Adrenal gland (tissue), 5 donors: ENCODE data around the gene WNK4.
"Not testable (repeated sequence)": the region's sequence is repeated elsewhere in the genome, so short reads cannot be mapped to it uniquely, and the experiment has no call there.

ENCODE experiments used
- POLR2A ChIP-seq, 2 donors: fragments of 450-650 bp; IDR thresholded peaks; one replicate each; pipeline ENCODE4 v1.6.1; 2017; ENCODE audit warnings: antibody characterized with exemption in 2 of 2, mild to moderate bottlenecking in 2 of 2, moderate library complexity in 1 of 2
- TF ChIP-seq, protein P1 (sequence below), 6 experiments: fragments of 450-650 bp in 4 of 6; fragments of 200-600 bp in 2 of 6; sonication (generic) in 1 of 6; IDR thresholded peaks; 1 replicate in 5 of 6; 2 replicates in 1 of 6; pipeline versions ENCODE4 v1.5.1 to v1.8.0; 2016 to 2021; ENCODE audit warnings: antibody characterized with exemption in 6 of 6, mild to moderate bottlenecking in 2 of 6, moderate library complexity in 1 of 6
- donor health status: DM: no; HTN: no; CAD: no.

- TF ChIP-seq, protein P1, sequence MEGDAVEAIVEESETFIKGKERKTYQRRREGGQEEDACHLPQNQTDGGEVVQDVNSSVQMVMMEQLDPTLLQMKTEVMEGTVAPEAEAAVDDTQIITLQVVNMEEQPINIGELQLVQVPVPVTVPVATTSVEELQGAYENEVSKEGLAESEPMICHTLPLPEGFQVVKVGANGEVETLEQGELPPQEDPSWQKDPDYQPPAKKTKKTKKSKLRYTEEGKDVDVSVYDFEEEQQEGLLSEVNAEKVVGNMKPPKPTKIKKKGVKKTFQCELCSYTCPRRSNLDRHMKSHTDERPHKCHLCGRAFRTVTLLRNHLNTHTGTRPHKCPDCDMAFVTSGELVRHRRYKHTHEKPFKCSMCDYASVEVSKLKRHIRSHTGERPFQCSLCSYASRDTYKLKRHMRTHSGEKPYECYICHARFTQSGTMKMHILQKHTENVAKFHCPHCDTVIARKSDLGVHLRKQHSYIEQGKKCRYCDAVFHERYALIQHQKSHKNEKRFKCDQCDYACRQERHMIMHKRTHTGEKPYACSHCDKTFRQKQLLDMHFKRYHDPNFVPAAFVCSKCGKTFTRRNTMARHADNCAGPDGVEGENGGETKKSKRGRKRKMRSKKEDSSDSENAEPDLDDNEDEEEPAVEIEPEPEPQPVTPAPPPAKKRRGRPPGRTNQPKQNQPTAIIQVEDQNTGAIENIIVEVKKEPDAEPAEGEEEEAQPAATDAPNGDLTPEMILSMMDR (IDR thresholded peaks at IDR 0.05): not testable (repeated sequence)
- TF ChIP-seq POLR2A (IDR thresholded peaks at IDR 0.05): not testable (repeated sequence)
Measured at GRCh38 chr17:42769964-42770363, 10.4 kb upstream of the WNK4 start.
